ENCODE data around the gene GNS. TPM values are rescaled to one million over a fixed set of nuclear protein-coding genes. Genes with fewer than 3 reads are reported as not detected.
A peak's percentile ranks its signal among the peaks of the same experiment; 100 is the strongest.

Gene GNS
- total and polyA plus RNA-seq, 2 of the 13 experiments (the other 11 are each of a cell fraction or from before 2014, with no cell fraction given): 49.8 to 51.0 TPM

DNA sequence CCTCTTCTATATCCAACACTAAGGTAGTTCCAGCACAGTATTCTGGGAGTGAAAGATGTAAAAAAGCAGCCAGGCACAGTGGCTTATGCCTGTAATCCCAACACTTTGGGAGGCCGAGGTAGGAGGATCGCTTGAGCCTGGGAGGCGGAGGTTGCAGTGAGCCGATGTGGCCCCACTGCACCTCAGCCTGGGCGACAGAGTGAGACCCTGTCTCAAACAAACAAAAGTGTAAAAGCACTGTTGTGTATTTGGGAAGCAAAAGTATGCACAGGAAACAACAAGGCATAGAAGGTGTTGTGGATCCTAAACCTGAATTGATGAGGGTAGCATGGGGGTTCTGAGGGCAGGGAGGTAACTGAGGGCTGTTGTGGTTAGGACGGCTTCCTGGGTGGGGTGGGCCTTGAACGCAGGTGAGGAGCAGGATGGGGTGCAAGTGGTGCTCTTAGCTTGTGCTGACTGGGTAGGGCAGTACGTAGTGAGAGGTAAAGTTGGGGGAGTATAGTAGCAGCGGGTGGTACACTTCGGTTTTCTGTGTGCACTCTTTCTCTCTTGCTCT, 84.8 kb downstream of the GNS start:
- Histone ChIP-seq H4K20me1 (ENCODE audit: insufficient read depth, low read length) (peaks cover 3% of the 10 kb centered on the region; the same call in 1 of the 2 replicates), H3K9me3 (ENCODE audit: low read length) (no peaks in the 10 kb centered on the region), H3K4me3 (replicated peaks in 1 of 3; ENCODE audit: insufficient read depth in 1 of 3, low read depth in 2 of 3, low read length in 3 of 3) (no peak overlapping the region), H3K79me2 (ENCODE audit: insufficient read depth, low read length) (peaks cover 17% of the 10 kb centered on the region), H3K27me3 (ENCODE audit: control insufficient read depth in 1 of 2, insufficient read depth in 2 of 2, low read length in 2 of 2) (no peaks in the 10 kb centered on the region), H3K27ac (ENCODE audit: extremely low read length, insufficient read depth, low read length) (no peak overlapping the region), H3K4me1 (ENCODE audit: insufficient read depth, low read length) (peaks cover 66% of the 10 kb centered on the region), H3K36me3 (replicated peaks in 1 of 2; ENCODE audit: control insufficient read depth in 1 of 2, insufficient read depth in 2 of 2, low read length in 2 of 2) (no peaks in the 10 kb centered on the region), H3K9ac (ENCODE audit: insufficient read depth, low read depth, low read length) (no peak overlapping the region), H3K4me2 (ENCODE audit: low read depth, low read length) (no peak overlapping the region), H2AFZ (ENCODE audit: low read length) (no peak overlapping the region)
- WGBS (ENCODE audit: low lambda C conversion rate): 96% methylated on average over 10 of the region's 10 CpGs
- BruUV-seq (replicated peaks): no TSS peak
- intact Hi-C loops (cut with micrococcal nuclease; ENCODE audit: unreplicated experiment) (no loop called here), in situ Hi-C loops (cut with HindIII; ENCODE audit: extremely low pct_ligation_motif_present, low pct_unique_long_range_greater_than_20kb) (no loop called here)
- TF ChIP-seq ZNF770 (CRISPR knock-in tag; IDR thresholded peaks at IDR 0.05) (peak; percentile 68; the same call in 1 of the 2 replicates), ARID4A (CRISPR knock-in tag; IDR thresholded peaks at IDR 0.05; ENCODE audit: borderline replicate concordance) (no peak), POGZ (CRISPR knock-in tag; IDR thresholded peaks at IDR 0.05) (no peak), MYNN (CRISPR knock-in tag; IDR thresholded peaks at IDR 0.05; ENCODE audit: low read depth) (no peak), LBX2 (CRISPR knock-in tag; IDR thresholded peaks at IDR 0.05; ENCODE audit: borderline replicate concordance) (no peak)
- ChIA-PET CTCF (ENCODE audit: low intra/inter-chr PET ratio, low total read pairs) (no interaction called here), POLR2A (interaction anchor here (1.7 kb wide), 1 partner anchor 65 kb away, joined by 4 read pairs; no protein-coding TSS in a partner anchor)
- ATAC-seq (no peak), FAIRE-seq (no peak), DNase-seq (ENCODE audit: low spot score) (no peak)

Data from HepG2 (cell line).